Neural crest cell (in vitro differentiated cells): ENCODE results near the gene UBE3C. TPM values are rescaled to one million over a fixed set of nuclear protein-coding genes. Genes with fewer than 3 reads are reported as not detected.
A peak's percentile ranks its signal among the peaks of the same experiment; 100 is the strongest.

Source experiments
- DNase-seq: peaks from one replicate; pipeline ENCODE4 v3.0.0; 2021; ENCODE audit warnings: low read depth, mixed read lengths, low spot score
- H3K27ac Mint-ChIP-seq: one replicate; pipeline ENCODE4 v1.8.0; 2021; ENCODE audit warnings: mild to moderate bottlenecking, mixed read lengths; ENCODE audit not compliant: unreplicated experiment
- H3K27me3 Mint-ChIP-seq: 2 replicates; pipeline ENCODE4 v1.8.0; 2021; ENCODE audit warnings: low read depth, mild to moderate bottlenecking, mixed read lengths
- H3K36me3 Mint-ChIP-seq: 2 replicates; pipeline ENCODE4 v1.8.0; 2021; ENCODE audit warnings: low read depth, mild to moderate bottlenecking, mixed read lengths
- H3K4me1 Mint-ChIP-seq: 2 replicates; pipeline ENCODE4 v1.8.0; 2021; ENCODE audit warnings: mixed read lengths
- H3K4me3 Mint-ChIP-seq: one replicate; pipeline ENCODE4 v1.8.0; 2021; ENCODE audit warnings: mild to moderate bottlenecking, mixed read lengths
- H3K9me3 Mint-ChIP-seq: 2 replicates; pipeline ENCODE4 v1.8.0; 2021; ENCODE audit warnings: mixed read lengths
- CTCF ChIP-seq: fragments of 200-600 bp; sonication (generic); conservative IDR thresholded peaks from 2 replicates; pipeline ENCODE4 v1.5.0; 2021; ENCODE audit warnings: antibody characterized with exemption, mild to moderate bottlenecking
- total RNA-seq: library from RNA; stranded (reverse); gene quantifications from 2 replicates; pipeline ENCODE4 v1.2.1, GENCODE V29; 2021

The UBE3C gene
- total RNA-seq, 1 donor from 2014 or later: 46.8 TPM

GRCh38 chr7:157133304-157133703 is 5.4 kb upstream of the UBE3C start:
- Mint-ChIP-seq H3K4me3 (no peak overlapping the region), H3K27ac (peak overlapping the region; percentile 24), H3K9me3 (no peaks in the 10 kb centered on the region), H3K36me3 (no peaks in the 10 kb centered on the region), H3K27me3 (peaks cover 36% of the 10 kb centered on the region), H3K4me1 (peaks cover 3% of the 10 kb centered on the region)
- no peak for DNase-seq
- TF ChIP-seq CTCF: no peak

GRCh38 chr7:157136372-157136771 is 2.4 kb upstream of the UBE3C start:
- Mint-ChIP-seq H3K27ac (no peak overlapping the region), H3K9me3 (no peaks in the 10 kb centered on the region), H3K27me3 (peaks cover 14% of the 10 kb centered on the region), H3K4me1 (peaks cover 22% of the 10 kb centered on the region), H3K4me3 (peak overlapping the region; percentile 70), H3K36me3 (no peaks in the 10 kb centered on the region)
- no peak for DNase-seq
- TF ChIP-seq CTCF: peak; percentile 37

GRCh38 chr7:157138101-157138423 is 664 bp upstream of the UBE3C start:
- peak overlapping the region; percentile 92 for H3K27ac Mint-ChIP-seq
- no peak for TF ChIP-seq CTCF
- H3K36me3 Mint-ChIP-seq: peaks cover 3% of the 10 kb centered on the region
- peaks cover 5% of the 10 kb centered on the region for H3K27me3 Mint-ChIP-seq
- peak overlapping the region; percentile 92 for H3K4me3 Mint-ChIP-seq
- no peak for DNase-seq
- peaks cover 36% of the 10 kb centered on the region for H3K4me1 Mint-ChIP-seq
- no peaks in the 10 kb centered on the region for H3K9me3 Mint-ChIP-seq

- DNase-seq: no peak
Observed at GRCh38 chr7:157139111-157139809, 534 bp downstream of the UBE3C start.

GRCh38 chr7:157139810-157140510 is 1.2 kb downstream of the UBE3C start:
- peak overlapping the region; percentile 62 for H3K27ac Mint-ChIP-seq

More at GRCh38 chr7:157139111-157139809, 534 bp downstream of the UBE3C start:
- no peak for TF ChIP-seq CTCF
- no peaks in the 10 kb centered on the region for H3K9me3 Mint-ChIP-seq
- peaks cover 48% of the 10 kb centered on the region for H3K4me1 Mint-ChIP-seq
- peak overlapping the region; percentile 62 for H3K27ac Mint-ChIP-seq
- H3K27me3 Mint-ChIP-seq: peaks cover 3% of the 10 kb centered on the region
- peak overlapping the region; percentile 85 for H3K4me3 Mint-ChIP-seq
- peaks cover 3% of the 10 kb centered on the region for H3K36me3 Mint-ChIP-seq

More at GRCh38 chr7:157139810-157140510, 1.2 kb downstream of the UBE3C start:
- peaks cover 3% of the 10 kb centered on the region for H3K27me3 Mint-ChIP-seq
- peak overlapping the region; percentile 85 for H3K4me3 Mint-ChIP-seq
- H3K4me1 Mint-ChIP-seq: peaks cover 49% of the 10 kb centered on the region
- H3K9me3 Mint-ChIP-seq: no peaks in the 10 kb centered on the region
- peaks cover 5% of the 10 kb centered on the region for H3K36me3 Mint-ChIP-seq
- no peak for DNase-seq
- no peak for TF ChIP-seq CTCF
